Effector memory CD4-positive, alpha-beta T cell (primary cell): ENCODE measurements around the gene CPEB3.
"Not testable (repeated sequence)": the region's sequence is repeated elsewhere in the genome, so short reads cannot be mapped to it uniquely, and the experiment has no call there.

Source experiments
- DNase-seq, 3 donors: peaks; one replicate each; pipeline ENCODE4 v3.0.0-alpha.2; 2020
- H3K27ac ChIP-seq: 2 replicates; pipeline ENCODE4 v1.7.0; 2013; ENCODE audit warnings: mild to moderate bottlenecking, low read length, moderate library complexity; ENCODE audit not compliant: insufficient read depth, poor library complexity, severe bottlenecking
- H3K27me3 ChIP-seq: replicated peaks from 2 replicates; pipeline ENCODE4 v1.7.0; 2013; ENCODE audit warnings: mild to moderate bottlenecking, low read length; ENCODE audit not compliant: insufficient read depth, control insufficient read depth, poor library complexity, severe bottlenecking
- H3K36me3 ChIP-seq: 2 replicates; pipeline ENCODE4 v1.7.0; 2013; ENCODE audit warnings: mild to moderate bottlenecking, low read length, moderate library complexity; ENCODE audit not compliant: control insufficient read depth, insufficient read depth
- H3K4me1 ChIP-seq: 2 replicates; pipeline ENCODE4 v1.7.0; 2013; ENCODE audit warnings: low read length, mild to moderate bottlenecking; ENCODE audit not compliant: control insufficient read depth, insufficient read depth, poor library complexity, severe bottlenecking
- H3K4me3 ChIP-seq: 2 replicates; pipeline ENCODE4 v1.7.0; 2013; ENCODE audit warnings: low read length, low read depth, mild to moderate bottlenecking; ENCODE audit not compliant: insufficient read depth, poor library complexity, severe bottlenecking
- H3K9me3 ChIP-seq: 2 replicates; pipeline ENCODE4 v1.7.0; 2013; ENCODE audit warnings: mild to moderate bottlenecking, low read length, moderate library complexity; ENCODE audit not compliant: control insufficient read depth
- total RNA-seq, 3 donors: gene quantifications; one replicate each; lab custom pipeline; 2026; lab: John Stamatoyannopoulos, UW

CPEB3 gene
- 10.5 to 12.4 (median 11.8) reads per million in 3 donors for total RNA-seq

GRCh38 chr10:92290837-92291615 is at the start of gene CPEB3, which contains the start of gene MARCHF5:
TSS of gene CPEB3 (minus strand) at chr10:92291078. CDS start at chr10:92240350, 50,728 bp downstream.
TSS of gene MARCHF5 (plus strand) at chr10:92291167. CDS start at chr10:92291495, 328 bp downstream.
- no peaks in the 10 kb centered on the region for H3K27me3 ChIP-seq
- no peaks in the 10 kb centered on the region for H3K36me3 ChIP-seq
- peak; percentile 87 to 89 (median 89) for DNase-seq

DNA sequence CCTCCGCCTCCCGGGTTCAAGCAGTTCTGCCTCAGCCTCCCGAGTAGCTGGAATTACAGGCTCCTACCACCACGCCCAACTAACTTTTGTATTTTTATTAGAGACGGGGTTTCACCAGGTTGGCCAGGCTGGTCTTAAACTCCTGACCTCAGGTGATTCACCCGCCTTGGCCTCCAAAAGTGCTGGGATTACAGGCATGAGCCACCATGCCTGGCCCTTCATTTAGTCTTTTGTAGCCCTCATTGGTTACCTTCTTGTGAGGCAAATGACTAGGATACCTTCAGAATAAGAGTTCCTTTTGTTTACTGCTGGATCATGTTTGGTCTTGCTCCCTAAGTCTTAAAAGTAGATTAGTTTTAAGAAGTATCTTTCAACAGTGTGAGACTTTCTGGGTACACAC is 39.0 kb upstream of the CPEB3 start:
- not testable (repeated sequence) for H3K27ac ChIP-seq, H3K4me1 ChIP-seq, H3K4me3 ChIP-seq, H3K9me3 ChIP-seq, DNase-seq, H3K27me3 ChIP-seq, H3K36me3 ChIP-seq

More at GRCh38 chr10:92290837-92291615, at the start of gene CPEB3, which contains the start of gene MARCHF5:
- Histone ChIP-seq H3K27ac (peak within 1 kb of the TSS; percentile 84), H3K4me1 (no peaks in the 10 kb centered on the region), H3K9me3 (no peaks in the 10 kb centered on the region), H3K4me3 (peak within 1 kb of the TSS; percentile 100)

- no peak overlapping the region for H3K4me3 ChIP-seq
- no peak for DNase-seq
- H3K9me3 ChIP-seq: no peaks in the 10 kb centered on the region
- no peaks in the 10 kb centered on the region for H3K27me3 ChIP-seq
- no peaks in the 10 kb centered on the region for H3K36me3 ChIP-seq
- H3K4me1 ChIP-seq: no peaks in the 10 kb centered on the region
- H3K27ac ChIP-seq: no peak overlapping the region
Observed at GRCh38 chr10:92328993-92329392, 38.1 kb upstream of the CPEB3 start.

DNA sequence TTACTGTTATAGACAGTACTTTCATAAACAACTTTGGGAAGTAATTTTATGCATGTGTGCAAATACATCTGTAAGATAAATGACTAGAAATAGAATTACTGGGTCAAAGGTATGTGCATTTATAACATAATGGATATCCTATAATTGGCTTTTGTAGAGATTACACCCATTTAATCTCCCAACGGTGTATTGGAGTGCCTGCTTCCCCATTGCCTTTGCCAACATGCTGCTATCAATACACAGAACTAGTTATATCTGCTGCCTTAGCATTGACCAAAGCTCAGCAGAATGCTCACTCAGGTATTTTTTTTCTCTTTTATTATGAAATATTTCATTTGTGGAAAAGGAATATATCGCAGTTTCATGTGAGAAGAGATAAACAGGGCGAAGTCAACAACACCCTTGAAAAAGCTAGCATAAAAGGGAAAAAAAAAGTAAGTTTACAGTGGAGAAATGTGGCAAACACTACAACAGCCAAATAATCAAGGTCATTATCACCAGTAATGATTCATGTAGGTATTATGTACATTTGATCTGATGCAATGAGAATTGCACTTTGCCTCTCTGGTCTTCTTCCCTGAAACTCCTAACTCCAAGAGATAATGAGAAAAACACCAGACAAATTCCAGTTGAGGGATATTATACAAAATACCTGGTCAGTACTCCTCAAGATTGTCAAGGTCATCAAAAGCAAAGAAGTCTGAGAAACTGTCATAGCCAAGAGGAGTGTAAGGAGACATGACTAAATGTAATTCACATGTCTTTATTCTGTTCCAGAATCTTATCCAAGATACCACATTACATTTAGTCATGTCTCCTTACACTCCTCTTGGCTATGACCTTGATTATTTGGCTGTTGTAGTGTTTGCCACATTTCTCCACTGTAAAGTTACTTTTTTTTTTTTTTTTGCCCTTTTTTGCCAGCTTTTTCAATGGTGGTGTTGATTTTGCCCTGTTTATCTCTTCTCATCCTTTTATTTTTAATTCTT is 36.9 kb upstream of the CPEB3 start:
- H3K9me3 ChIP-seq: no peaks in the 10 kb centered on the region
- DNase-seq: no peak
- no peak overlapping the region for H3K4me3 ChIP-seq
- H3K27me3 ChIP-seq: no peaks in the 10 kb centered on the region
- H3K27ac ChIP-seq: no peak overlapping the region
- no peaks in the 10 kb centered on the region for H3K36me3 ChIP-seq
- no peaks in the 10 kb centered on the region for H3K4me1 ChIP-seq

DNA sequence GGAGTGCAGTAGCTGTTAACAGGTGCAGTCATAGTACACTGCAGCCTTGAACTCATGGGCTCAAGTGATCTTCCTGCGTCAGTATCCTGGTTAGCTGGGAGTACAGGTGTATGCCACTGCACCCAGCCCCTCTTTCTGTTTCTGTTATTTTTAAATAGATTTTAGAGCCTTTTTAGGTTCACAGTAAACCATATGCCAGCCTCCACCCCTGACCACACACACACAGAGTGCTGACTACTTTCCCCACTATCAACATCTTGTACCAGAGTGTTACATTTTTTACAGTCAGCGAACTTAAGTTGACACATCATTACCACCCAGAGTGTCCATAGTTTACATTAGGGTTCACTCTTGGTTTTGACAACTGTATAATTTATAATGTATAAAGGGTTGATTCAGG is 32.2 kb upstream of the CPEB3 start:
- DNase-seq: no peak

GRCh38 chr10:92316610-92317009 is 25.7 kb upstream of the CPEB3 start:
- Histone ChIP-seq H3K27me3 (no peaks in the 10 kb centered on the region), H3K27ac (no peak overlapping the region), H3K36me3 (peaks cover 7% of the 10 kb centered on the region), H3K9me3 (no peaks in the 10 kb centered on the region), H3K4me1 (no peaks in the 10 kb centered on the region), H3K4me3 (no peak overlapping the region)
- no peak for DNase-seq

More for the DNA sequence above, 32.2 kb upstream of the CPEB3 start:
- Histone ChIP-seq H3K27ac (no peak overlapping the region), H3K9me3 (no peaks in the 10 kb centered on the region), H3K27me3 (no peaks in the 10 kb centered on the region), H3K4me3 (no peak overlapping the region), H3K36me3 (no peaks in the 10 kb centered on the region), H3K4me1 (no peaks in the 10 kb centered on the region)

- Histone ChIP-seq H3K27me3 (no peaks in the 10 kb centered on the region), H3K9me3 (no peaks in the 10 kb centered on the region), H3K4me1 (no peaks in the 10 kb centered on the region), H3K36me3 (peaks cover 11% of the 10 kb centered on the region), H3K27ac (no peak overlapping the region), H3K4me3 (no peak overlapping the region)
- no peak for DNase-seq
Observed at GRCh38 chr10:92313750-92314149, 22.9 kb upstream of the CPEB3 start.

GRCh38 chr10:92309272-92309671 is 18.4 kb upstream of the CPEB3 start:
- Histone ChIP-seq H3K27ac (no peak overlapping the region), H3K4me1 (no peaks in the 10 kb centered on the region), H3K4me3 (no peak overlapping the region), H3K36me3 (peaks cover 11% of the 10 kb centered on the region), H3K27me3 (no peaks in the 10 kb centered on the region), H3K9me3 (no peaks in the 10 kb centered on the region)
- DNase-seq: no peak

GRCh38 chr10:92305133-92306072 is 14.5 kb upstream of the CPEB3 start:
- no peak for DNase-seq
- Histone ChIP-seq H3K9me3 (no peaks in the 10 kb centered on the region), H3K27me3 (no peaks in the 10 kb centered on the region), H3K27ac (no peak overlapping the region), H3K4me1 (no peaks in the 10 kb centered on the region), H3K4me3 (no peak overlapping the region), H3K36me3 (no peaks in the 10 kb centered on the region)
